Right lobe of liver (tissue), 4 donors: Measurements from ENCODE around the gene GNPNAT1.

Experiments used
- CTCF ChIP-seq, 4 donors: fragments of 200-600 bp in 3 of 4; fragments of 450-650 bp in 1 of 4; IDR thresholded peaks; one replicate each; pipeline versions ENCODE4 v1.5.1 to v1.8.0; 2016 to 2022; ENCODE audit warnings: antibody characterized with exemption in 4 of 4, mild to moderate bottlenecking in 2 of 4
- POLR2A ChIP-seq: fragments of 450-650 bp; IDR thresholded peaks from one replicate; pipeline ENCODE4 v1.6.1; 2017; ENCODE audit warnings: antibody characterized with exemption, mild to moderate bottlenecking
- donor health status: DM: no; HTN: no; CAD: no.
- donor health status: DM: no; HTN: no; CAD: no.
- donor health status: DM: no; HTN: yes; CAD: no.

DNA sequence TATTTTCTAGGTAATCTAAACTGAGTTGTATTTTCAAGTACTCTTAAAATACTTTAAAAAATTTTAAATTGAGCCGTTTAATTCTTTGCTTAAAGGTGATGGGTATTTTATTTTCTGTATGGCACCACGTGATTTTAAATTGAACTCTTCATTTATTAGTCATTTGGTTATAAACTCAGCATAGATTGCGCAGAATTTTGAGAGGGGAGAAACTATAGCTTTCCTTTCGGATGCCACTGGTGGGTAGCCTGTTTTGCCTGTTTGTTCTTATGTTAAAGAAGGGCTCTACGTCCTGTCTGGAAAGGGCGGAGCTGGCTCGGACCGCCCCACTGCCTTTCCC lies 61.9 kb downstream of the GNPNAT1 start:
- TF ChIP-seq CTCF (IDR thresholded peaks at IDR 0.05) (no peak), POLR2A (no peak)
